Tibial artery (tissue), 4 donors: Measurements from ENCODE around the gene CRNN.

Experiments used
- DNase-seq, 2 donors: peaks; one replicate each; pipeline ENCODE4 v3.0.0-alpha.2; 2019
- H3K27ac ChIP-seq, 2 donors: fragments of 200-600 bp; sonication (generic) in 1 of 2; 1 replicate in 1 of 2; 2 replicates in 1 of 2; pipeline ENCODE4 v1.5.1; 2018 to 2019; ENCODE audit warnings: mild to moderate bottlenecking in 1 of 2
- H3K27me3 ChIP-seq, 2 donors: fragments of 200-600 bp; sonication (generic) in 1 of 2; one replicate each; pipeline versions ENCODE4 v1.5.1 to v1.6.0; 2016 to 2019
- H3K36me3 ChIP-seq, 3 donors: fragments of 200-600 bp; sonication (generic) in 2 of 3; one replicate each; pipeline ENCODE4 v1.5.1; 2016 to 2019; ENCODE audit warnings: mild to moderate bottlenecking in 2 of 3
- H3K4me1 ChIP-seq, 4 donors: fragments of 200-600 bp; sonication (generic) in 2 of 4; 1 replicate in 3 of 4; 2 replicates in 1 of 4; pipeline ENCODE4 v1.5.1; 2016 to 2019
- H3K4me3 ChIP-seq, 2 donors: fragments of 200-600 bp; sonication (generic) in 1 of 2; 1 replicate in 1 of 2; 2 replicates in 1 of 2; pipeline ENCODE4 v1.5.1; 2018 to 2019; ENCODE audit warnings: mild to moderate bottlenecking in 2 of 2
- H3K9me3 ChIP-seq, 3 donors: fragments of 200-600 bp; sonication (generic) in 1 of 3; one replicate each; pipeline ENCODE4 v1.5.1; 2016 to 2019
- intact Hi-C: fragments of 100-400 bp; cut with DNase I; formaldehyde crosslinking; loops from one replicate; pipeline ENCODE4 v1.15.0; 2023; ENCODE audit warnings: low total_unique reads
- TF ChIP-seq, protein P1 (sequence below), 2 experiments: fragments of 200-600 bp in 1 of 2; fragments of 450-650 bp in 1 of 2; IDR thresholded peaks; one replicate each; pipeline ENCODE4 v1.5.1; 2017 to 2019; ENCODE audit warnings: antibody characterized with exemption in 2 of 2, mild to moderate bottlenecking in 1 of 2, moderate library complexity in 1 of 2

Gene CRNN

DNA sequence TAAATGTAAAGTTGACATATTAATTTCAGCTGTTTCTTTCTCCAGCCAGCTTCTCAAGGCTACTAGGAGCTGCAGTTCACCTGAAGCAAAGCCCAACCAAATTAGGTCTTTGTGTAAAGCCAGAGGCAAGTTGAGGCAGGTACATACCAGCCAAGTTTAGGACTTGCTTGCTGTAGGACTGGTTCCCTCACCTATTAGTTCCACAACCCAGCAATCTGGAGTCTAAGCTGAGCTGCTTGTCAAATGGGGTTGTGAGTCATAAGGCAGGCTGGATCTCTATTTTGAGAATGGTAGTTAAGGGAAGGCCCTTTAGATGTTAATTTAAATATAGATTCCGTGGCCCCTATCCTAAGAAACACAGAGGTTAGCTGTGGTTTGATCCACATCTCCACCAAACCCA, 46.6 kb downstream of the CRNN start:
- Histone ChIP-seq H3K27ac (no peak overlapping the region), H3K4me1 (no peaks in the 10 kb centered on the region), H3K4me3 (no peak overlapping the region), H3K36me3 (no peaks in the 10 kb centered on the region), H3K9me3 (peaks cover 0 to 14% (median 4%) of the 10 kb centered on the region in 3 donors), H3K27me3 (no peaks in the 10 kb centered on the region)
- DNase-seq: no peak
- TF ChIP-seq, protein P1, sequence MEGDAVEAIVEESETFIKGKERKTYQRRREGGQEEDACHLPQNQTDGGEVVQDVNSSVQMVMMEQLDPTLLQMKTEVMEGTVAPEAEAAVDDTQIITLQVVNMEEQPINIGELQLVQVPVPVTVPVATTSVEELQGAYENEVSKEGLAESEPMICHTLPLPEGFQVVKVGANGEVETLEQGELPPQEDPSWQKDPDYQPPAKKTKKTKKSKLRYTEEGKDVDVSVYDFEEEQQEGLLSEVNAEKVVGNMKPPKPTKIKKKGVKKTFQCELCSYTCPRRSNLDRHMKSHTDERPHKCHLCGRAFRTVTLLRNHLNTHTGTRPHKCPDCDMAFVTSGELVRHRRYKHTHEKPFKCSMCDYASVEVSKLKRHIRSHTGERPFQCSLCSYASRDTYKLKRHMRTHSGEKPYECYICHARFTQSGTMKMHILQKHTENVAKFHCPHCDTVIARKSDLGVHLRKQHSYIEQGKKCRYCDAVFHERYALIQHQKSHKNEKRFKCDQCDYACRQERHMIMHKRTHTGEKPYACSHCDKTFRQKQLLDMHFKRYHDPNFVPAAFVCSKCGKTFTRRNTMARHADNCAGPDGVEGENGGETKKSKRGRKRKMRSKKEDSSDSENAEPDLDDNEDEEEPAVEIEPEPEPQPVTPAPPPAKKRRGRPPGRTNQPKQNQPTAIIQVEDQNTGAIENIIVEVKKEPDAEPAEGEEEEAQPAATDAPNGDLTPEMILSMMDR (IDR thresholded peaks at IDR 0.05): no peak
- intact Hi-C loops: no loop called here

DNA sequence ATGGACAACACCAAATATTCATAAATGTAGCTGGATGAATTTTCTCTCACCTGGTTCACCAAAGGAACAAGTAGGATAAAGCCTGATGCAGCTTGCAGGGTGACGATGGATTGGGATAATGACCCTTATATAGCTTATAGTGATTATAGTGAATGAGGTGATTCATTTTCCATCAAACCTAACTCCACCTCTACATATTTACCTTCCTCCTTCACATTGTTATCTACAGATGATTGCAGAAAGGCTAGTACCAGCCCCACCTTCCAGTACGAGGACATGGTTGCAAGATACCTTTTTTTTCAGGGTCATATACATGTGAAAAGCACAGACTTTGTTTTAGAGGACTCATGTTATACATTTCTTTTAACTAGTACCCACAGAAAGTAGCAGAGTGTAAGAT, 54.2 kb downstream of the CRNN start, which contains the start of gene FLG2:
Gene FLG2, minus strand, starts transcription at position 101 of the 400 bp plus-strand sequence. CDS start 1,122 bp downstream, outside the sequence.
- intact Hi-C loops: no loop called here
- no peaks in the 10 kb centered on the region for H3K27me3 ChIP-seq
- no peak within 1 kb of the TSS for H3K4me3 ChIP-seq
- H3K27ac ChIP-seq: no peak within 1 kb of the TSS
- TF ChIP-seq, protein P1 (IDR thresholded peaks at IDR 0.05): no peak
- no peaks in the 10 kb centered on the region for H3K9me3 ChIP-seq
- no peaks in the 10 kb centered on the region for H3K4me1 ChIP-seq
- no peaks in the 10 kb centered on the region for H3K36me3 ChIP-seq
- DNase-seq: no peak
